Body of pancreas (tissue), 4 donors: ENCODE measurements around the gene CEP43. TPM values are rescaled to one million over a fixed set of nuclear protein-coding genes. Genes with fewer than 3 reads are reported as not detected.

ENCODE experiments used
- ATAC-seq: fragments of 150-250 bp; one replicate; pipeline ENCODE4 v1.9.1; 2016
- DNase-seq, 4 donors: peaks; one replicate each; pipeline ENCODE4 v3.0.0-alpha.2; 2019
- H3K27ac ChIP-seq, 4 donors: fragments of 200-600 bp; sonication (generic); 1 replicate in 3 of 4; 2 replicates in 1 of 4; pipeline versions ENCODE4 v1.5.1 to v1.6.1; 2016 to 2019; ENCODE audit warnings: mild to moderate bottlenecking in 1 of 4, mixed read lengths in 1 of 4, moderate library complexity in 1 of 4
- H3K27me3 ChIP-seq, 2 donors: fragments of 200-600 bp; sonication (generic); one replicate each; pipeline ENCODE4 v1.6.0; 2016; ENCODE audit warnings: mild to moderate bottlenecking in 1 of 2
- H3K36me3 ChIP-seq, 2 donors: fragments of 200-600 bp; sonication (generic); replicated peaks in 1 of 2; 2 replicates each; pipeline ENCODE4 v1.5.1; 2016; ENCODE audit warnings: low read depth in 2 of 2; ENCODE audit not compliant: insufficient read depth in 1 of 2
- H3K4me1 ChIP-seq: fragments of 200-600 bp; sonication (generic); one replicate; pipeline ENCODE4 v1.6.0; 2016
- H3K4me3 ChIP-seq, 2 donors: fragments of 200-600 bp; sonication (generic); 1 replicate in 1 of 2; 2 replicates in 1 of 2; pipeline ENCODE4 v1.5.1; 2016 to 2019
- H3K9me3 ChIP-seq, 3 donors: fragments of 200-600 bp; sonication (generic); 1 replicate in 2 of 3; 2 replicates in 1 of 3; pipeline ENCODE4 v1.5.1; 2016
- CTCF ChIP-seq, 7 experiments: fragments of 450-650 bp in 4 of 7; fragments of 200-600 bp in 3 of 7; sonication (generic) in 3 of 7; IDR thresholded peaks; one replicate each; pipeline ENCODE4 v1.5.1; 2016 to 2019; ENCODE audit warnings: antibody characterized with exemption in 7 of 7
- POLR2A ChIP-seq, 3 donors: fragments of 450-650 bp; IDR thresholded peaks; one replicate each; pipeline ENCODE4 v1.6.1; 2016; ENCODE audit warnings: antibody characterized with exemption in 3 of 3, mild to moderate bottlenecking in 2 of 3
- WGBS, 2 donors: methylation state at CpG; one replicate each; pipeline ENCODE4 v1.1.5; 2017; 5-methylcytosine and 5-hydroxymethylcytosine counted together
- intact Hi-C: fragments of 100-400 bp; cut with DNase I; formaldehyde crosslinking; loops from one replicate; pipeline ENCODE4 v1.15.1; 2023
- total RNA-seq, 2 donors: library from RNA; depleted of rRNA; stranded (reverse); fragments of >200 nt; gene quantifications; one replicate each; pipeline ENCODE4 v1.1.0, GENCODE V29; 2016

Gene CEP43
- total RNA-seq, 2 donors from 2014 or later, result 11.4 to 45.8 TPM

GRCh38 chr6:167000759-167001158 lies 1.6 kb downstream of the CEP43 start:
- Histone ChIP-seq H3K4me1 (peaks cover 14% of the 10 kb centered on the region), H3K9me3 (no peaks in the 10 kb centered on the region), H3K27me3 (no peaks in the 10 kb centered on the region), H3K4me3 (no peak overlapping the region), H3K36me3 (peaks cover 0 to under 1% of the 10 kb centered on the region in 2 donors), H3K27ac (no peak overlapping the region)
- TF ChIP-seq POLR2A (IDR thresholded peaks at IDR 0.05) (no peak), CTCF (IDR thresholded peaks at IDR 0.05) (no peak)
- DNase-seq (no peak), ATAC-seq (no peak)
- 67 to 68% methylated on average over 2 of the region's 2 CpGs for WGBS, 2 donors
- intact Hi-C loops, result no loop called here

- ATAC-seq (no peak), DNase-seq (peak; percentile 6 to 47 (median 22))
- 60 to 70% methylated on average over 12 of the region's 12 CpGs for WGBS, 2 donors
- Histone ChIP-seq H3K27me3 (no peaks in the 10 kb centered on the region), H3K27ac (no peak overlapping the region), H3K36me3 (peaks cover 0 to 2% of the 10 kb centered on the region in 2 donors), H3K9me3 (no peaks in the 10 kb centered on the region), H3K4me1 (peaks cover 9% of the 10 kb centered on the region), H3K4me3 (no peak overlapping the region)
- intact Hi-C loops, result no loop called here
- TF ChIP-seq POLR2A (IDR thresholded peaks at IDR 0.05), result no peak
- no peak for TF ChIP-seq CTCF (IDR thresholded peaks at IDR 0.05)
These were observed 6.4 kb downstream of the CEP43 start for GRCh38 chr6:167005350-167006159.

GRCh38 chr6:167007985-167008384 lies 8.8 kb downstream of the CEP43 start:
- TF ChIP-seq CTCF (IDR thresholded peaks at IDR 0.05) (no peak), POLR2A (IDR thresholded peaks at IDR 0.05) (no peak)
- ATAC-seq (no peak), DNase-seq (no peak)
- H3K36me3 ChIP-seq, result peaks cover 0 to 7% of the 10 kb centered on the region in 2 donors
- H3K4me3 ChIP-seq, result no peak overlapping the region
- H3K27me3 ChIP-seq, result no peaks in the 10 kb centered on the region
- peaks cover 4% of the 10 kb centered on the region for H3K4me1 ChIP-seq
- intact Hi-C loops, result no loop called here
- H3K9me3 ChIP-seq, result no peaks in the 10 kb centered on the region
- 32 to 55% methylated on average over 4 of the region's 4 CpGs for whole genome bisulfite sequencing, 2 donors
- no peak overlapping the region for H3K27ac ChIP-seq

- Histone ChIP-seq H3K9me3 (no peaks in the 10 kb centered on the region), H3K36me3 (peaks cover 0 to 7% of the 10 kb centered on the region in 2 donors), H3K27me3 (no peaks in the 10 kb centered on the region), H3K4me3 (no peak overlapping the region), H3K4me1 (no peaks in the 10 kb centered on the region), H3K27ac (no peak overlapping the region)
- TF ChIP-seq POLR2A (IDR thresholded peaks at IDR 0.05), result no peak
- no peak for TF ChIP-seq CTCF (IDR thresholded peaks at IDR 0.05)
- intact Hi-C loops, result no loop called here
- WGBS, 2 donors, result 44 to 88% methylated on average over 1 of the region's 1 CpG
- no peak for DNase-seq
- no peak for ATAC-seq
These were observed 13.9 kb downstream of the CEP43 start for GRCh38 chr6:167013067-167013466.

- intact Hi-C loops, result no loop called here
- H3K27ac ChIP-seq, result no peak overlapping the region
- no peaks in the 10 kb centered on the region for H3K4me1 ChIP-seq
- WGBS, 2 donors, result 93 to 95% methylated on average over 4 of the region's 4 CpGs
- H3K27me3 ChIP-seq, result no peaks in the 10 kb centered on the region
- no peak for DNase-seq
- no peak for ATAC-seq
- no peak overlapping the region for H3K4me3 ChIP-seq
- no peaks in the 10 kb centered on the region for H3K9me3 ChIP-seq
- TF ChIP-seq CTCF (IDR thresholded peaks at IDR 0.05), result no peak
- TF ChIP-seq POLR2A (IDR thresholded peaks at IDR 0.05), result no peak
- H3K36me3 ChIP-seq, result peaks cover 0 to 7% of the 10 kb centered on the region in 2 donors
These were observed 14.7 kb downstream of the CEP43 start for GRCh38 chr6:167013946-167014345.
